GM12874 (cell line): ENCODE measurements around the gene MTHFSD.

Experiments
- CTCF ChIP-seq: IDR thresholded peaks from 2 replicates; pipeline ENCODE4 v1.5.1; 2011; ENCODE audit warnings: low read depth, mild to moderate bottlenecking, control low read depth, low read length, moderate library complexity; ENCODE audit not compliant: insufficient read depth

Gene MTHFSD

DNA sequence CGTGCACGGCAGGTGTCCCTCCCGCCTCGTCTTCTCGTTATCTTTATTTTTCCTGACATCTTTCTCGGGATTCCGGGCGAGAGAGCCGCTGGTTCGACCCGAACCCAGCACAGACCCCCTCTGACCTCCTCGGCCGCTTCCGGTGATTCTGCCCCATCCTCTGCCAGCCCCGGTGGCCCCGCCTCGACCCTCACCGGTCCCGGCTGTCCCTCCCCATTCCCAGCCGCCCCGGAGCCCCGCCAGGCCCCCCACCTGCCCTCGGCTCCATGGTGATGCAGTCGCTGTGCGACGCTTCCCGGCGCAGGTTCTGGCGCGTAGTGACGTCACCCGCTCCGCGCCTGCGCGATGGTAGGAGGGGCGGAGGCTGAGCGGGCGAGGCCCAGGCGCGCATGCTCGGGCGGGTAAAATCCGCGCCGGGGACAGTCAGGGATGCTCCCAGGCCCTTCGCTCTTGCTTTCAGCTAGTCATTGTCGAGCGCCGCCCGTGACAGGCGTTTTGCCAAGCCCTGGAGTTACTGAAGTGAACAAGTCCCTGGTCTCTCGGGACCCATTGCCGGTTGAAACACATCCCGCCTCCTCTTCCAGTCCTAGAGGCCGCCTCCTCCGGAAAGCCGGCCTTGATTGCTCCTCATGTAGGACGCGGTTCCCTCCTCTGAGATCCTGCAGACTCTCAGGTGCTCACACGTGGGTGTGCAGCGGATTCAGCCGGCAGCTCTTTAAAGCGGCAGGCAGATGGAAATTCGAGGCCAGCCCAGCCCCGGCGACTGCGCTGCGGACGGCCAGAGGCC is at the start of gene MTHFSD:
Gene MTHFSD, minus strand, starts transcription at position 319 of the 787 bp plus-strand sequence. Its CDS starts 51 bp downstream, at position 268.
- TF ChIP-seq CTCF: no peak

GRCh38 chr16:86604436-86605193 is 49.6 kb upstream of the MTHFSD start:
- no peak for TF ChIP-seq CTCF

- no peak for TF ChIP-seq CTCF
These were observed 47.5 kb upstream of the MTHFSD start for GRCh38 chr16:86602521-86602920.

GRCh38 chr16:86601356-86601755 is 46.3 kb upstream of the MTHFSD start:
- no peak for TF ChIP-seq CTCF

GRCh38 chr16:86598607-86599565 is 43.9 kb upstream of the MTHFSD start:
- no peak for TF ChIP-seq CTCF

GRCh38 chr16:86597880-86598606 is 43.0 kb upstream of the MTHFSD start:
- no peak for TF ChIP-seq CTCF
